Measurements from ENCODE around the gene ZNF883.
A peak's percentile ranks its signal among the peaks of the same experiment; 100 is the strongest.
"Not testable (repeated sequence)": the region's sequence is repeated elsewhere in the genome, so short reads cannot be mapped to it uniquely, and the experiment has no call there.

ZNF883 gene

DNA sequence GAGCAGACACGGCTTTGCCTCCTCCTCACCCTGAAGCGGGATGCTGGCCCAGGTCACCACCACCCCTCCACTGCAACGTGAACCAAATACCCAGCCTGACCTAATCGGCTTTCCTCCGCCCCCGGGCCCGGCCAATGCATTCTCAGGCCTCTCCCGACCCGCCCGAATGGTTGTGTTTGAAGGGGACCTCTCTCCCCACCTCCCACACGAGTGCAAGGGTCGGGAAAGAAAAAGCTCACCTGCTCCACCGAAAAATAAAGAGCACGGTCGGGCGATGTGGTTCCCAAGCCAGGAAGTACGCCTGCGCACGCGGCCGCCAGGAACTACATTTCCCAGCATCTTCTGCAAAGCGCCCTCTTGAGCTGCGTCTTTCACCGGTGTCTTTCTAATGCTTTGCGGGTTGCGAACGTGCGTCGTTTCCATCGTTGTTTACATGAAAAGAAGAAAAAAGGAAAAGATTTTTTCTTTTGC lies at the start of gene ZNF883:
ZNF883 (minus strand) TSS at position 282 of the 471 bp plus-strand sequence.
- peak; percentile 67 for DNase-seq

DNA sequence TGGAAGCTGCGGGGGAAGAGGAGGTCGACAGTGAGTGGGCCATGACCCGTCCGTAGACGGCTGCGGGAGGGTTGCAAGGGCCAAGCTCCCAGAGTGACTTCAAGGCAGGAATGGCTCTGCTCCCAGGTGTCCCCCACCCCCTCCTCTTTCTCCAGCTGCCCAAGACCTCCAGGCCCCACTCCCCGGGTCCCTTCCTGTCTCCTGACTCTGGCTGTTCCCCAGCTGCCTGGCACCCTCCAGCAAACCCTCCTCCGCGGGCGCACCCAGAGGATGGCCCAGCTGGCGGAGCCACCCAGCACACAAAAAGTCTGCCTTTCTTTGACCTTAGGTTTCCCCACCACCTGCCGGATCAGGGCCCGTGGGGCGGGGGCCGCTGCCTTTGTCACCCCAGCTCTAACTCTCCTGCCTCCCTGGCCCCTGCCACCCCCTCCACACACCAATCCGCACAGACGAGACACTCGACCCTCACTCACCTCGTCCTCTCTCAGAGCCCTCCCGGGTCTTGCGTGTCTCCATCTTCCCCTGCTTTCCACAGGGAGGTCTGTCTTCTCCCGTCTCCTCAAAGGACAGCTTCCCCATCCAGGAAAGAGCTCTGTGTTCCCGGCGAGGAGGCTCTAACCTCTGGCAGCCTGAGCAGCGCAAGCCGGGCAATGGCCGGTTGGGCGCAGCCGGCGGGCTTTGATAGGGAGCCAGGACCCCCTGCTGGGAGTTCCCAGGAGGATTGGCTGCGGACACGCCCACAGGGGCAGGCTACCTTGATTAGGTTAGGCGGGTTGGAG lies 49.3 kb upstream of the ZNF883 start:
- not testable (repeated sequence) for DNase-seq

DNA sequence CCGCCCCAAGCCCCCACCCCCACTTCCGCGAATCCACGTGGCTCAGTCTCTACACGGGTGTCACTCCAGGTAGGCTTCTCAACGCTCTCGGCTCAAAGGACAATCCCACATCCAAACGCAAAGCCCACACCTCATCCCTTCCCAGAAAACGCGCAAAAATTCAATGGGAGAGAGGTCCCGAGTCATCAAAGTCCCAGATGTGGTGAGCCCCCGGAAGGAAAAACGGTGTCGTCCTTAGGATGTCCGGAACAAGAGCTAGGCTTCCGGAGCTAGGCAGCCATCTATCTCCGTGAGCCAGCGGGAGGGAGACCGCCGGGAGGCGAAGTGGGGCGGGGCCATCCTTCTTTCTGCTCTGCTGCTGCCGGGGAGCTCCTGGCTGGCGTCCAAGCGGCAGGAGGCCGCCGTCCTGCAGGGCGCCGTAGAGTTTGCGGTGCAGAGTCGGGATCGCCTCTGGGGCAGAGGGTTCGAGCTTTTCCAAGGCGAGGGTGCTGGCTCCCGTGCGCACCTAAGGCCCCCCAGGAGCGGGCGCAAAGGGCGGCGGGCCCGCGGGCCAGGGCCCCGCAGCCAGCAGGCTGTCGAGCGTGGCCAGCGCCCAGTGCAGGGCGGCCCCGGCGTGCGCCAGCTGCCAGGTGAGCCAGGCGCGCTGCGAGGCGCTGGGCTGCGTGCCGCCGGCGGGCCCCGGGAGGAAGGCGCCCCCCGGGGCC lies 47.7 kb upstream of the ZNF883 start:
- not testable (repeated sequence) for DNase-seq

- DNase-seq, result no peak
These were observed 45.2 kb upstream of the ZNF883 start for GRCh38 chr9:113057193-113057592.

DNA sequence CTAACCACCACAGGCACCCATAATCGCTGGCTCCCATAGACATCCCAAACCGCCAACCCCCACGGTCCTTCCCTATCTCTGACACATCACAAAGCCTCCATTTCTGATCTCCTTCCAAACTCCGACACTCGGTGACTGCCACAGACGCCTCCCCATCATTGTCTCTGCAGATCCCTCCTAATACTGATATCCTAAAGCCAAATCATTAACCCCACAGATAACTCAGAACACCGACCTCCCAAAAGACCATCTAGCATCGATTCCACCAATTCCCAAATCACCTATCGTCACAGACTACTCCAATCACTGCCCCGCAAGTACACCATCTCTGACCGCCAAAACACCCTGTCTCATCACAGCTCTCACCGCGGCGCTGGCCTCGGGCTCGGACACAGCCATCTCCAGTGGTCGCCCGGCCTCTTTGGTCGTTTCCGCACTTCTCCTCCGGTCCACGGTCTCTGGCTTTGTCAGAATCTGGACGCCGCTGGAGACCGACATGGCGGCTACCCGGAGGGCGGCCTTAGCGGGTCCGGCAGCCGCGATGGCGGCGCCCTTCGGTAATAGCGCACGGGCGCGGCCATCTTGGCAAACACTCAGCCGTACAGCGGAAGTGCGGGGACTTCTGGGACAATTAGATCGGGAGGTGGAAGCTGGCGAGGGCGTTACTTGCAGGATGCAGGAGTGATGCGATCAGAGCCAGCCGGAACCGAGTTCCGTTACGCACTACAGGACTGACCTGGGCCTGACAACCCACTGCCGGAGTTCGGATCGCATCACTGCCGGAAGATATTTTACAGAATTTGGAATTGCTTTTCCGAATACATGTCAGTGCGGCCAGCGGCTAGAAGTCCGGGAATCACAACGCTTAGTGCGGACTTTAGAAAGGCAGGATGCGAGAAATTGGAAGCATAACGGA lies 44.5 kb upstream of the ZNF883 start, which contains the start of gene ZFP37:
ZFP37 (minus strand) TSS at position 534 of the 916 bp plus-strand sequence; CDS start at position 498, 36 bp downstream.
- DNase-seq, result peak; percentile 84

- DNase-seq, result no peak
These were observed 31.1 kb upstream of the ZNF883 start for GRCh38 chr9:113042884-113043657.

DNA sequence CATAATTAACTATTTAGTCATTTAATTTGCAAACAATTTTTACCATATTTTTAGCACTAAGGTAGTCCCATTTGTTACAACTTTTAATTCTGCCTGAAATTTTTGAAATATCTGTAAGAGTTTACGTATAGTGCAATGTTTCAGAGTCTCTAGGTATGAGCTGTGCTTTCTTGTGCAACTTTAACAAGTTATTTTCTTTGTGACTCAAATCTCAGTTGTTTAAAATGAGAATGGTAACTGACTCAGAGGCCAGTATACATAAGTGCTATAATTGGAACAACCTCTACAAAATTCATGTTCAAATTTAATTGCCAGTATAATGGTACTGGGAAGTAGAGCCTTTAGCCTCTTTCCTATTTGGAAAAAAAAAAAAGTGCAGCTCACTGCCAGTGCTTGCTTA lies 14.2 kb upstream of the ZNF883 start:
- DNase-seq, result no peak

- no peak for DNase-seq
These were observed 6.3 kb upstream of the ZNF883 start for GRCh38 chr9:113018247-113018646.

DNA sequence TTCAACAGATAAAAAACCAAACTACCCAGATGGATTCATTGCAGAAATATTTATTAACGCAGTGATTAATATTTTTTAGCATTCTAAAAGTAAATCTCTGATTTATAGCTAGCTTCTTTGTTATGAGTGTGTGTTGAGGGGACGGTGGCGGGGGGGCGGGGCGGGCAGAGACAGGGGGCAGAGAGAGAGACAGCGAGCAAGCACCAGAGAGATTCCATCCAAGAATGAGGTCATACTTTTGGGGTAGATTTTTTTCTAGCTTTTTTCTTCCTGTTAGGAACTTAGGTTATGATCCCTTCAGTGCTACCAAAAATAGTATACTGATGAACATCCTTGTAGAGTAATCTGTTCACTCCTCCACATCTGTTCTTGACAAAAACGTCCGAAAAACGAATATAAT lies 500 bp upstream of the ZNF883 start:
- DNase-seq, result no peak

GRCh38 chr9:113005777-113006176 lies 6.2 kb downstream of the ZNF883 start:
- DNase-seq, result no peak

- no peak for DNase-seq
These were observed 14.6 kb downstream of the ZNF883 start for GRCh38 chr9:112997236-112997941.

GRCh38 chr9:112971415-112971814 lies 40.6 kb downstream of the ZNF883 start:
- peak; percentile 4 for DNase-seq

- no peak for DNase-seq
These were observed 41.1 kb downstream of the ZNF883 start for GRCh38 chr9:112970939-112971338.

DNA sequence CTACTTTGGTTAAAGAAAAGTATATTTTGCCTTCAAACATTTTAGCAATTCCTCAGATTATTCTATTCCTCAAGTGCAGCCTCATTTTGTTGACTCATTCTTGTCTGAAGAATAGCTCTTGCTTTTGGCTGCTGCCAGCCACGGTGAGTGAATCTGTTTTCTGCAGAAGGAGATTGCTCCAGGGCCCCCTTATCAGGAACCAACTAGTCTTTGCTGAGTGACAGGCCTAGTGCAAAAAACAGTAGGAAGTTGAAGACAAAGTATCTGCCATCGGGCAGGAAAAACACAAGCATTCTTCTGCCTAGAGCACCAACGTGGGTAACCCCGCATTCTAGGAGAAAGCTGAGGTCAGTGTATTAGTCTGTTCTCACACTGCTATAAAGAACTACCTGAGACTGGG lies 42.3 kb downstream of the ZNF883 start:
- no peak for DNase-seq

DNA sequence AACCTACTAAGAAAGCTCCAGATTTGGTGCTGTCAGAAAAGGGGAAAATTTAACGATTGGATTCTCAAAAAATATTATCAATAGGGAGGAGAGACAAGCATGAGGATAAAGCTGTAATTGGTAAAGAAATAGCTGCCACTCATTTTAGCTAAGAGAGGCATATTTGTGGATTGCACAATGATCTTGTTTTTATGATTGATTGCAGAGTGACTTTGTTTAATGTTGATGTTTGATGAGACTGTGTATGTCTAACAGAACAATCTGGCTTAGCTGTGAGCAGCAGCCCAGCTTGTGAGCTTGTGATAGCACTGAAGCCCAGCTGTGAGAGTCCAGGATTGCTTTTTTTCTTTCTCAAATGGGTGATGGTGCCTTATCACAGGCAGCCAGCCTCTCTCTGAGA lies 56.4 kb downstream of the ZNF883 start:
- DNase-seq, result no peak

- peak; percentile 14 for DNase-seq
These were observed 66.3 kb downstream of the ZNF883 start for GRCh38 chr9:112945620-112946208.

GRCh38 chr9:112939418-112939817 lies 72.6 kb downstream of the ZNF883 start:
- no peak for DNase-seq

DNA sequence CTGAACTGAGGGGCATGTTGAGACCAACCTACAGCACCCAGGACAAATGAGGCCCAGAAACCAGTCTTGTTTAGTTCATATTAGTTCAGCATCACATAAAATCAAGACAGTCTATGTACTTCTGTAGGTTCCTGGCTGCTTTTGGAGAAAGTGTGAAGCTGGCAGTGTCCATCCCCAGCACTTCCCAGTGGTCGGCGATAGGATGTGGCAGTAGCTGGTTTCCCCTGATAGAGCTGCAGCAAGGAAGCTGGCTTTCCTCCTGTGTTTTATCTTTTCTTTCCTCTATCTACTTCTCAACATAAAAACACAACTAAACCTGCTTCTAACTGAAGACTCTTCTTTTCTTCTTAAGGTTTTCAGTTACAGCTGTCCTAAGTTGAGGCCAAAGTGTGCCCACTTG lies 78.3 kb downstream of the ZNF883 start:
- no peak for DNase-seq

- peak; percentile 28 for DNase-seq
These were observed 86.8 kb downstream of the ZNF883 start for GRCh38 chr9:112925058-112925641.

GRCh38 chr9:112921549-112921948 lies 90.4 kb downstream of the ZNF883 start:
- DNase-seq, result peak; percentile 11

GRCh38 chr9:112917987-112918362 lies 94.0 kb downstream of the ZNF883 start:
- DNase-seq, result no peak

All from RPMI8226 (cell line).